HUES64 (cell line): ENCODE results near the gene GAB2.
"Not testable (repeated sequence)": the region's sequence is repeated elsewhere in the genome, so short reads cannot be mapped to it uniquely, and the experiment has no call there.

ENCODE experiments used
- H3K27ac ChIP-seq: 2 replicates; pipeline ENCODE4 v1.7.0; 2013; ENCODE audit warnings: low read depth, low read length, inconsistent platforms
- H3K27me3 ChIP-seq: 2 replicates; pipeline ENCODE4 v1.6.1; 2013; ENCODE audit warnings: mild to moderate bottlenecking, low read length; ENCODE audit not compliant: insufficient read depth
- H3K36me3 ChIP-seq: 2 replicates; pipeline ENCODE4 v1.6.1; 2013; ENCODE audit warnings: mild to moderate bottlenecking, low read length; ENCODE audit not compliant: insufficient read depth
- H3K4me1 ChIP-seq: 2 replicates; pipeline ENCODE4 v1.6.1; 2013; ENCODE audit warnings: mild to moderate bottlenecking, low read length, moderate library complexity; ENCODE audit not compliant: insufficient read depth
- H3K4me3 ChIP-seq: 2 replicates; pipeline ENCODE4 v1.5.1; 2013; ENCODE audit warnings: mild to moderate bottlenecking, low read length, moderate library complexity
- H3K9ac ChIP-seq: 2 replicates; pipeline ENCODE4 v1.6.1; 2013; ENCODE audit warnings: mild to moderate bottlenecking, low read depth, low read length
- H3K9me3 ChIP-seq: 2 replicates; pipeline ENCODE4 v1.6.1; 2013; ENCODE audit warnings: low read depth, low read length; ENCODE audit not compliant: insufficient read depth
- WGBS: fragments of 150-250, 120-280 bp; methylation state at CpG from one replicate; pipeline ENCODE4 v1.1.7; 2013; ENCODE audit warnings: missing lambda C conversion rate; 5-methylcytosine and 5-hydroxymethylcytosine counted together

The GAB2 gene

GRCh38 chr11:78188286-78189173 is 229.1 kb downstream of the GAB2 start, which contains the start of the genes KCTD21 and USP35:
Gene KCTD21, minus strand, starts transcription at chr11:78188626. Its CDS starts 14,072 bp downstream, at chr11:78174554.
Gene USP35, plus strand, starts transcription at chr11:78188919. Its CDS starts 7,327 bp downstream, at chr11:78196246.
- peak within 1 kb of the TSS; percentile 43 for H3K9ac ChIP-seq
- H3K4me3 ChIP-seq, result peak within 1 kb of the TSS; percentile 72
- H3K36me3 ChIP-seq, result no peaks in the 10 kb centered on the region
- WGBS, result under 1% methylated on average over 74 of the region's 74 CpGs
- peaks cover 7% of the 10 kb centered on the region; the same call in 1 of the 2 replicates for H3K27me3 ChIP-seq
- H3K27ac ChIP-seq, result peak within 1 kb of the TSS; percentile 55; the same call in 1 of the 2 replicates
- no peaks in the 10 kb centered on the region for H3K9me3 ChIP-seq
- H3K4me1 ChIP-seq, result peaks cover 5% of the 10 kb centered on the region; the same call in 1 of the 2 replicates

- Histone ChIP-seq H3K4me1 (peaks cover 5% of the 10 kb centered on the region; the same call in 1 of the 2 replicates), H3K27me3 (peaks cover 7% of the 10 kb centered on the region; the same call in 1 of the 2 replicates), H3K27ac (no peak overlapping the region), H3K9me3 (no peaks in the 10 kb centered on the region), H3K9ac (0 out of 2 replicates have a peak overlapping the region, but pooled peaks have one; percentile 15), H3K36me3 (no peaks in the 10 kb centered on the region), H3K4me3 (peak overlapping the region; percentile 72)
- WGBS, result 29% methylated on average over 31 of the region's 31 CpGs
These were observed 230.0 kb downstream of the GAB2 start for GRCh38 chr11:78187366-78188285.

DNA sequence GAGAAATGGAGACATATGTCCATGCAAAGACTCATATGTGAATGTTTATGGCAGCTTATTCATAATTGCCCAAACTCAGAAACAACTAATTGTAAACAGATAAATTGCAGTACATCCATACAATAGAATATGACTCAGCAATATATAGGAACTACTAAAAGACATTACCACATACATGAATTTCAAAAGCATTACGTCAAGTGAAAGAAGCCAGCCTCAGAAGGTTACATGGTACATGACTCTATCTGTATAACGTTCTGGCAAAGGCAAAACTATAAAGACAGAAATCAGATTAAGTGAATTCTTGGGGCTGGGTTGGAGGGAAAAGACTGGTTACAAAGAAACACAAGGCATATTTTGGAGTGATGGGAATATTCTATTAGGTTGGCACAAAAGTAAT is 236.4 kb downstream of the GAB2 start:
- H3K36me3 ChIP-seq, result no peaks in the 10 kb centered on the region
- whole genome bisulfite sequencing, result 96% methylated on average over 2 of the region's 2 CpGs
- no peaks in the 10 kb centered on the region for H3K9me3 ChIP-seq
- H3K27me3 ChIP-seq, result no peaks in the 10 kb centered on the region
- H3K27ac ChIP-seq, result no peak overlapping the region
- H3K4me1 ChIP-seq, result no peaks in the 10 kb centered on the region
- H3K9ac ChIP-seq, result no peak overlapping the region
- no peak overlapping the region for H3K4me3 ChIP-seq

DNA sequence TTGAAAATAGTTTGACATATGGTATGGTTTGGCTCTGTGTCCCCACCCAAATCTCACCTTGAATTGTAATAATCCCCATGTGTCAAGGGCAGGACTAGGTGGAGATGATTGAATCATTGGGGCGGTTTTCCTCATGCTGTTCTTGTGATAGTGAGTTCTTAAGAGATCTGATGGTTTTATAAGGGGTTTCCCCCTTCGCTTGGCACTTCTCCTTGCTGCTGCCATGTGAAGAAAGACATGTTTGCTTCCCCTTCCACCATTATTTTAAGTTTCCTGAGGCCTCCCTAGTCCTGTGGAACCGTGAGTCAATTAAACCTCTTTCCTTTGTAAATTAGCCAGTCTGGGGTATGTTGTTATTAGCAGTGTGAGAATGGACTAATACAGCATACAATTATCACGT is 236.9 kb downstream of the GAB2 start:
- Histone ChIP-seq H3K4me3 (no peak overlapping the region), H3K36me3 (no peaks in the 10 kb centered on the region), H3K27me3 (no peaks in the 10 kb centered on the region), H3K9me3 (no peaks in the 10 kb centered on the region), H3K4me1 (no peaks in the 10 kb centered on the region), H3K27ac (no peak overlapping the region), H3K9ac (no peak overlapping the region)
- WGBS, result 96% methylated on average over 3 of the region's 4 CpGs

GRCh38 chr11:78179459-78180071 is 238.1 kb downstream of the GAB2 start:
- Histone ChIP-seq H3K27ac (no peak overlapping the region), H3K9me3 (no peaks in the 10 kb centered on the region), H3K4me3 (no peak overlapping the region), H3K27me3 (no peaks in the 10 kb centered on the region), H3K4me1 (no peaks in the 10 kb centered on the region), H3K36me3 (no peaks in the 10 kb centered on the region), H3K9ac (no peak overlapping the region)
- 89% methylated on average over 7 of the region's 7 CpGs for WGBS

GRCh38 chr11:78177216-78177615 is 240.4 kb downstream of the GAB2 start:
- Histone ChIP-seq H3K4me1 (no peaks in the 10 kb centered on the region), H3K9ac (no peak overlapping the region), H3K27ac (no peak overlapping the region), H3K27me3 (no peaks in the 10 kb centered on the region), H3K4me3 (no peak overlapping the region), H3K9me3 (no peaks in the 10 kb centered on the region), H3K36me3 (no peaks in the 10 kb centered on the region)
- WGBS, result 94% methylated on average over 7 of the region's 7 CpGs

GRCh38 chr11:78176605-78177141 is 240.9 kb downstream of the GAB2 start:
- Histone ChIP-seq H3K36me3 (no peaks in the 10 kb centered on the region), H3K27me3 (no peaks in the 10 kb centered on the region), H3K9me3 (no peaks in the 10 kb centered on the region), H3K27ac (no peak overlapping the region), H3K4me3 (no peak overlapping the region), H3K9ac (no peak overlapping the region), H3K4me1 (no peaks in the 10 kb centered on the region)
- WGBS, result 97% methylated on average over 10 of the region's 10 CpGs

DNA sequence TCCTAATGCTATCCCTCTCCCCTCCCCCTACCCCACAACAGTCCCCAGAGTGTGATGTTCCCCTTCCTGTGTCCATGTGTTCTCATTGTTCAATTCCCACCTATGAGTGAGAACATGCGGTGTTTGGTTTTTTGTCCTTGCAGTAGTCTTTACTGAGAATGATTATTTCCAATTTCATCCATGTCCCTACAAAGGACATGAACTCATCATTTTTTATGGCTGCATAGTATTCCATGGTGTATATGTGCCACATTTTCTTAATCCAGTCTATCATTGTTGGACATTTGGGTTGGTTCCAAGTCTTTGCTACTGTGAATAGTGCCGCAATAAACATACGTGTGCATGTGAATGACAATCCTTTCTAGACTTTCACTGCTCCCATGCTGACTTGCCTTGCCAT is 241.8 kb downstream of the GAB2 start:
- not testable (repeated sequence) for H3K9me3 ChIP-seq, H3K27me3 ChIP-seq, H3K27ac ChIP-seq, H3K4me3 ChIP-seq, H3K9ac ChIP-seq, H3K4me1 ChIP-seq, H3K36me3 ChIP-seq
- WGBS, result 96% methylated on average over 2 of the region's 3 CpGs

GRCh38 chr11:78171951-78172350 is 245.7 kb downstream of the GAB2 start:
- Histone ChIP-seq H3K4me1 (no peaks in the 10 kb centered on the region), H3K36me3 (no peaks in the 10 kb centered on the region), H3K9me3 (no peaks in the 10 kb centered on the region), H3K27me3 (no peaks in the 10 kb centered on the region), H3K4me3 (no peak overlapping the region), H3K27ac (no peak overlapping the region), H3K9ac (no peak overlapping the region)
- WGBS, result 92% methylated on average over 6 of the region's 6 CpGs

DNA sequence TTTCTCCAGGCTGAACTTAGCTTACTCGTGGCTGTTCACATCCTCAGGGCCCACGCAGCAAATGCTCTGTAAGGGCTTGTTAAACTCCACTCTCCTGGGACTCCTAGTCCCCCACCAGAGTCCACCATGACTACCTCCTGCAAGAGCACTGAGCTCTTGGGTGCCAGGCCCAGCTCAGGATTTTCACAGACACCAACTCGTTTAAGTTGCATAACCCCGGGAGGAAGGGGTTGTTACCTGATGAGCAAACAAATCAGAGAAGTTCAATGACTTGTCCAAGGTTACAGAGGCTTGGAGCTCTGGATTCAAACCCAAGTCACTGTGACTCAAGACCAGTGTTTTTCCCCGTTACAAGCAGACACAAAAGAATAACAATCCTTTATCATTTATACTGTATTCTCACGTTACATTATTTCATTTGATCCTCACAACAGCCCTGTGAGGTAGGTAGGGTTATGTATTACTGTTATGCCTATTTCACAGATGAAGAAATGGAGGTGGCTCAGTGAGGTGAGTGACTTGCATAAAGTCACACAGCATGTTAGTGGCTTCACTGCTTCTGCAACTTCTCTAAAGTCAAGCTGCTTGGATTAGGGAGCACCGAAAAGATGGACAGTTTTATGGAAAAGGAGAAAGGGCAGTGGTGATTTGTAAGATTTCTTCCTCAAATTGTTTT is 246.6 kb downstream of the GAB2 start:
- Histone ChIP-seq H3K9me3 (no peaks in the 10 kb centered on the region), H3K9ac (no peak overlapping the region), H3K27me3 (no peaks in the 10 kb centered on the region), H3K4me1 (no peaks in the 10 kb centered on the region), H3K4me3 (no peak overlapping the region), H3K36me3 (no peaks in the 10 kb centered on the region), H3K27ac (no peak overlapping the region)
- 94% methylated on average over 6 of the region's 7 CpGs for WGBS
